ENCODE data around the gene KCNK1.

KCNK1 gene

GRCh38 chr1:233586301-233586700, 27.6 kb upstream of the KCNK1 start:
- no peak for ATAC-seq (ENCODE audit: insufficient read depth, low read depth)
- Histone ChIP-seq H3K4me3 (ENCODE audit: low read depth in 1 of 2, low read length in 2 of 2) (no peak overlapping the region), H3K4me1 (ENCODE audit: insufficient read depth, low read length) (no peaks in the 10 kb centered on the region), H3K27me3 (ENCODE audit: insufficient read depth, low read length, poor library complexity) (peaks cover 4% of the 10 kb centered on the region), H2AFZ (ENCODE audit: low read depth, low read length) (no peak overlapping the region), H3K4me2 (ENCODE audit: insufficient read depth, low read length) (no peak overlapping the region), H3K9me3 (ENCODE audit: insufficient read depth, low read length, severe bottlenecking) (no peaks in the 10 kb centered on the region), H3K27ac (ENCODE audit: low read length) (no peak overlapping the region), H3K9ac (ENCODE audit: low read depth, low read length) (no peak overlapping the region), H3K79me2 (ENCODE audit: insufficient read depth, low read length) (no peaks in the 10 kb centered on the region), H4K20me1 (ENCODE audit: insufficient read depth, low read length) (no peaks in the 10 kb centered on the region), H3K36me3 (ENCODE audit: insufficient read depth, low read length) (no peaks in the 10 kb centered on the region)
- no peak for DNase-seq
- TF ChIP-seq EZH2 (IDR thresholded peaks at IDR 0.05; ENCODE audit: borderline replicate concordance, low read depth, low read length, severe bottlenecking) (no peak), CTCF (IDR thresholded peaks at IDR 0.05; ENCODE audit: borderline replicate concordance, extremely low read depth, low read length, poor library complexity, severe bottlenecking) (no peak)

GRCh38 chr1:233587196-233587595, 26.7 kb upstream of the KCNK1 start:
- ATAC-seq (ENCODE audit: insufficient read depth, low read depth): no peak
- TF ChIP-seq EZH2 (IDR thresholded peaks at IDR 0.05; ENCODE audit: borderline replicate concordance, low read depth, low read length, severe bottlenecking) (no peak), CTCF (IDR thresholded peaks at IDR 0.05; ENCODE audit: borderline replicate concordance, extremely low read depth, low read length, poor library complexity, severe bottlenecking) (no peak)
- H3K36me3 ChIP-seq (ENCODE audit: insufficient read depth, low read length): no peaks in the 10 kb centered on the region
- H3K27me3 ChIP-seq (ENCODE audit: insufficient read depth, low read length, poor library complexity): peaks cover 4% of the 10 kb centered on the region
- H3K4me2 ChIP-seq (ENCODE audit: insufficient read depth, low read length): no peak overlapping the region
- H3K79me2 ChIP-seq (ENCODE audit: insufficient read depth, low read length): no peaks in the 10 kb centered on the region
- H3K9ac ChIP-seq (ENCODE audit: low read depth, low read length): no peak overlapping the region
- no peaks in the 10 kb centered on the region for H4K20me1 ChIP-seq (ENCODE audit: insufficient read depth, low read length)
- no peak overlapping the region for H2AFZ ChIP-seq (ENCODE audit: low read depth, low read length)
- H3K9me3 ChIP-seq (ENCODE audit: insufficient read depth, low read length, severe bottlenecking): no peaks in the 10 kb centered on the region
- H3K4me3 ChIP-seq (ENCODE audit: low read depth in 1 of 2, low read length in 2 of 2): no peak overlapping the region
- H3K27ac ChIP-seq (ENCODE audit: low read length): no peak overlapping the region
- H3K4me1 ChIP-seq (ENCODE audit: insufficient read depth, low read length): no peaks in the 10 kb centered on the region
- no peak for DNase-seq

- Histone ChIP-seq H3K4me3 (ENCODE audit: low read depth in 1 of 2, low read length in 2 of 2) (no peak overlapping the region), H3K36me3 (ENCODE audit: insufficient read depth, low read length) (no peaks in the 10 kb centered on the region), H3K27me3 (ENCODE audit: insufficient read depth, low read length, poor library complexity) (peaks cover 4% of the 10 kb centered on the region), H3K4me2 (ENCODE audit: insufficient read depth, low read length) (no peak overlapping the region), H2AFZ (ENCODE audit: low read depth, low read length) (no peak overlapping the region), H4K20me1 (ENCODE audit: insufficient read depth, low read length) (no peaks in the 10 kb centered on the region), H3K79me2 (ENCODE audit: insufficient read depth, low read length) (no peaks in the 10 kb centered on the region), H3K4me1 (ENCODE audit: insufficient read depth, low read length) (no peaks in the 10 kb centered on the region), H3K9ac (ENCODE audit: low read depth, low read length) (no peak overlapping the region), H3K27ac (ENCODE audit: low read length) (no peak overlapping the region), H3K9me3 (ENCODE audit: insufficient read depth, low read length, severe bottlenecking) (no peaks in the 10 kb centered on the region)
- DNase-seq (no peak), ATAC-seq (ENCODE audit: insufficient read depth, low read depth) (no peak)
- TF ChIP-seq CTCF (IDR thresholded peaks at IDR 0.05; ENCODE audit: borderline replicate concordance, extremely low read depth, low read length, poor library complexity, severe bottlenecking) (no peak), EZH2 (IDR thresholded peaks at IDR 0.05; ENCODE audit: borderline replicate concordance, low read depth, low read length, severe bottlenecking) (no peak)
Observed at GRCh38 chr1:233587958-233588799, 25.7 kb upstream of the KCNK1 start.

All from DND-41 (cell line).